Stimulated activated CD8-positive, alpha-beta memory T cell treated with anti-CD3 and anti-CD28 coated beads, Interleukin-2, amount 100 ng/mL, for 48 hours (primary cell): ENCODE measurements around the gene S100A4.
A peak's percentile ranks its signal among the peaks of the same experiment; 100 is the strongest.
"Not testable (repeated sequence)": the region's sequence is repeated elsewhere in the genome, so short reads cannot be mapped to it uniquely, and the experiment has no call there.

ENCODE experiments used
- DNase-seq, 2 donors: peaks; one replicate each; pipeline ENCODE4 v3.0.0-alpha.2; 2020; ENCODE audit warnings: low read depth in 2 of 2

Gene S100A4

GRCh38 chr1:153567621-153568366 is 22.2 kb upstream of the S100A4 start:
- DNase-seq, result peak in 1 of 2 donors; percentile 61

- peak; percentile 80 to 82 for DNase-seq
Measured at GRCh38 chr1:153566414-153567371, 21.1 kb upstream of the S100A4 start.

GRCh38 chr1:153565529-153566374 is 20.1 kb upstream of the S100A4 start, which contains the start of gene S100A2:
Gene S100A2 (minus strand): TSS chr1:153565844. CDS start chr1:153563877, 1,967 bp downstream.
- peak in 1 of 2 donors; percentile 30 for DNase-seq

GRCh38 chr1:153563991-153564390 is 18.4 kb upstream of the S100A4 start:
- no peak for DNase-seq

GRCh38 chr1:153563483-153563901 is 17.9 kb upstream of the S100A4 start:
- DNase-seq, result no peak

GRCh38 chr1:153562021-153562420 is 16.4 kb upstream of the S100A4 start:
- not testable (repeated sequence) for DNase-seq

- DNase-seq, result no peak
Measured at GRCh38 chr1:153561466-153561985, 15.9 kb upstream of the S100A4 start.

GRCh38 chr1:153560771-153561465 is 15.3 kb upstream of the S100A4 start:
- DNase-seq, result no peak

- DNase-seq, result no peak
Measured at GRCh38 chr1:153560241-153560640, 14.6 kb upstream of the S100A4 start.

- DNase-seq, result no peak
Measured at GRCh38 chr1:153557877-153558276, 12.3 kb upstream of the S100A4 start.

- DNase-seq, result no peak
Measured at GRCh38 chr1:153556348-153556747, 10.7 kb upstream of the S100A4 start.

- DNase-seq, result no peak
Measured at GRCh38 chr1:153553830-153554541, 8.4 kb upstream of the S100A4 start.

GRCh38 chr1:153553096-153553495 is 7.5 kb upstream of the S100A4 start:
- DNase-seq, result no peak

- DNase-seq, result no peak
Measured at GRCh38 chr1:153552335-153552734, 6.7 kb upstream of the S100A4 start.

- no peak for DNase-seq
Measured at GRCh38 chr1:153550827-153551500, 5.4 kb upstream of the S100A4 start.

GRCh38 chr1:153550398-153550758 is 4.8 kb upstream of the S100A4 start:
- DNase-seq, result no peak

- no peak for DNase-seq
Measured at GRCh38 chr1:153549741-153550397, 4.3 kb upstream of the S100A4 start.

- DNase-seq, result no peak
Measured at GRCh38 chr1:153548722-153549688, 3.4 kb upstream of the S100A4 start, which contains the start of gene S100A3. Gene S100A3 (minus strand): TSS chr1:153549258. CDS start chr1:153548485, 773 bp downstream.
